Measurements from ENCODE around the gene SPATA31D4.
"Not testable (repeated sequence)": the region's sequence is repeated elsewhere in the genome, so short reads cannot be mapped to it uniquely, and the experiment has no call there.

SPATA31D4 gene

GRCh38 chr9:81928305-81928704 lies at the start of gene SPATA31D4:
Gene SPATA31D4, plus strand, starts transcription at chr9:81928428. Its CDS starts 86 bp downstream, at chr9:81928514.
- not testable (repeated sequence) for H3K27me3 ChIP-seq (ENCODE audit: insufficient read depth, insufficient read length); H3K9ac ChIP-seq (ENCODE audit: insufficient read length, low read depth); H3K9me3 ChIP-seq (ENCODE audit: insufficient read depth, low read length); H3K36me3 ChIP-seq (ENCODE audit: insufficient read depth, insufficient read length, low read length); H3K4me3 ChIP-seq (ENCODE audit: insufficient read length, low read depth); DNase-seq (ENCODE audit: low read depth, low spot score); H3K4me1 ChIP-seq (ENCODE audit: insufficient read depth, insufficient read length)

GRCh38 chr9:81878530-81878929 lies 49.7 kb upstream of the SPATA31D4 start:
- Histone ChIP-seq H3K4me1 (ENCODE audit: insufficient read depth, insufficient read length) (no peaks in the 10 kb centered on the region), H3K4me3 (ENCODE audit: insufficient read length, low read depth) (no peak overlapping the region), H3K36me3 (ENCODE audit: insufficient read depth, insufficient read length, low read length) (no peaks in the 10 kb centered on the region), H3K9ac (ENCODE audit: insufficient read length, low read depth) (no peak overlapping the region), H3K9me3 (ENCODE audit: insufficient read depth, low read length) (no peaks in the 10 kb centered on the region), H3K27me3 (ENCODE audit: insufficient read depth, insufficient read length) (no peaks in the 10 kb centered on the region)
- no peak for DNase-seq (ENCODE audit: low read depth, low spot score)
- no peak for TF ChIP-seq SUZ12 (IDR thresholded peaks at IDR 0.05; ENCODE audit: extremely low read depth, insufficient read depth, insufficient read length)
- no peak for TF ChIP-seq ZNF274 (IDR thresholded peaks at IDR 0.05; ENCODE audit: low read depth, low read length)
- no peak for TF ChIP-seq YY1 (IDR thresholded peaks at IDR 0.05; ENCODE audit: insufficient read depth, insufficient read length)

DNA sequence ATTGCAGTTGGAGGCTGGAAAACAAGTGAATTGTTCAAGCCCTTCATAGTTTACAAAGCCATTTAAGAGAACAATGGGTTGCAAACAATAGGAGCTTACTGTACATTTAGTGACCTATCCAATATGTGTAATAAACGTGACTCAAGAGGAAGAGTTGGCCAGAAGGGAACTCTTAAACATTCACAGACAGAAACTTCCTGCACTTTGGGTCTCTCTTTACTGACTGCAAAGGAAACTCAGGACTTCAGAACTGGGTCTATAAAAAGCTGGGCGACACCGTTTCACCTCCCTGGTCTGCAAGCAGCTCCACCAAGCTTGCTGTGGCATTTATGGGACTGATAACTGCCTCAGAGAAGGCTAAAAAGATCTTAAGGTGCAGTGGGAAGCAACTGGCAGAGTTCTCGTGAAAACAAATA lies 48.7 kb upstream of the SPATA31D4 start:
- Histone ChIP-seq H3K4me1 (ENCODE audit: insufficient read depth, insufficient read length) (no peaks in the 10 kb centered on the region), H3K27me3 (ENCODE audit: insufficient read depth, insufficient read length) (no peaks in the 10 kb centered on the region), H3K9ac (ENCODE audit: insufficient read length, low read depth) (no peak overlapping the region), H3K36me3 (ENCODE audit: insufficient read depth, insufficient read length, low read length) (no peaks in the 10 kb centered on the region), H3K9me3 (ENCODE audit: insufficient read depth, low read length) (no peaks in the 10 kb centered on the region), H3K4me3 (ENCODE audit: insufficient read length, low read depth) (no peak overlapping the region)
- DNase-seq (ENCODE audit: low read depth, low spot score) = no peak
- TF ChIP-seq YY1 (IDR thresholded peaks at IDR 0.05; ENCODE audit: insufficient read depth, insufficient read length) = no peak
- TF ChIP-seq SUZ12 (IDR thresholded peaks at IDR 0.05; ENCODE audit: extremely low read depth, insufficient read depth, insufficient read length) = no peak
- TF ChIP-seq ZNF274 (IDR thresholded peaks at IDR 0.05; ENCODE audit: low read depth, low read length) = no peak

DNA sequence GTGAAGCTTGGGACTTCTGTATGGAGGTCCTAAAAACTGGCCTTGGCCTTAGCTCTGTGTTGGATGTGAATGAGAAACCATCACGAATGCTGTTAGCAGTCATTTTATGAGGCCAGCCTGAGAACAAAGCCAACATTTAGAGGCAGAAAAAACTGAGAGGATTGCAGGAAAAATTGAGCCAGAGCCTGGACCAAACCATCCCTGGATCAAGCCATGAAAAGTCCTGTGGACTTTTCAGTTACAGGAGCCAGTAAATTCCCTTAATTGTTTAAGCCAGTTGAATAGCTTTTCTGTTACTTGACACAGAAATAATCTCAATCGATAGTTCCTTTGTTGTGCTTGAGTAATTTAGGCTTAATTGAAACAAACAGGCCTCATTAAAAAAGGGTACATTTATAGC lies 42.6 kb upstream of the SPATA31D4 start:
- Histone ChIP-seq H3K36me3 (ENCODE audit: insufficient read depth, insufficient read length, low read length) (no peaks in the 10 kb centered on the region), H3K4me1 (ENCODE audit: insufficient read depth, insufficient read length) (no peaks in the 10 kb centered on the region), H3K9ac (ENCODE audit: insufficient read length, low read depth) (no peak overlapping the region), H3K9me3 (ENCODE audit: insufficient read depth, low read length) (no peaks in the 10 kb centered on the region), H3K4me3 (ENCODE audit: insufficient read length, low read depth) (no peak overlapping the region), H3K27me3 (ENCODE audit: insufficient read depth, insufficient read length) (no peaks in the 10 kb centered on the region)
- no peak for TF ChIP-seq SUZ12 (IDR thresholded peaks at IDR 0.05; ENCODE audit: extremely low read depth, insufficient read depth, insufficient read length)
- TF ChIP-seq YY1 (IDR thresholded peaks at IDR 0.05; ENCODE audit: insufficient read depth, insufficient read length) = no peak
- no peak for TF ChIP-seq ZNF274 (IDR thresholded peaks at IDR 0.05; ENCODE audit: low read depth, low read length)
- no peak for DNase-seq (ENCODE audit: low read depth, low spot score)

GRCh38 chr9:81886665-81887064 lies 41.6 kb upstream of the SPATA31D4 start:
- H3K27me3 ChIP-seq (ENCODE audit: insufficient read depth, insufficient read length) = no peaks in the 10 kb centered on the region
- H3K4me3 ChIP-seq (ENCODE audit: insufficient read length, low read depth) = no peak overlapping the region
- no peaks in the 10 kb centered on the region for H3K36me3 ChIP-seq (ENCODE audit: insufficient read depth, insufficient read length, low read length)
- no peaks in the 10 kb centered on the region for H3K9me3 ChIP-seq (ENCODE audit: insufficient read depth, low read length)
- DNase-seq (ENCODE audit: low read depth, low spot score) = no peak
- no peak for TF ChIP-seq SUZ12 (IDR thresholded peaks at IDR 0.05; ENCODE audit: extremely low read depth, insufficient read depth, insufficient read length)
- TF ChIP-seq YY1 (IDR thresholded peaks at IDR 0.05; ENCODE audit: insufficient read depth, insufficient read length) = no peak
- no peak for TF ChIP-seq ZNF274 (IDR thresholded peaks at IDR 0.05; ENCODE audit: low read depth, low read length)
- no peak overlapping the region for H3K9ac ChIP-seq (ENCODE audit: insufficient read length, low read depth)
- no peaks in the 10 kb centered on the region for H3K4me1 ChIP-seq (ENCODE audit: insufficient read depth, insufficient read length)

DNA sequence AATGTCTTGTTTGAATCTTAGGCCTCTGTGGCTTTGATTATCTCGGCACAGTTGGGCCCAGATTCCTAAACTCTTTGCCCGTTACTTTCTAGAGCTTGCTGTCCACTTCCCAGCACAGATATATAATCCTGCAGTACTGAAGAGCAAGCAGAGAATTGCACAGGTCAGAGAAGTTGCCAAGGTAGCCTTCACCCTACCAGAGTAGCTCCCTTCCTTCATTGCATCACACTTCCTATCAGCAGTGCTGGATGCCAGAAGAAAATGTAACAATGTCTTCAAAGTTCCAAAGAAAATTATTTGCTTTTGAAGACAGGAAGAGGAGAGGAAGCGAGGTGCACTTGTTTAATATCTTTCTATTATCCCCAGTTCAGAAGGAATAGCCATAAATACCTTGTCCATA lies 38.1 kb upstream of the SPATA31D4 start:
- DNase-seq (ENCODE audit: low read depth, low spot score) = no peak
- H3K4me3 ChIP-seq (ENCODE audit: insufficient read length, low read depth) = no peak overlapping the region
- H3K27me3 ChIP-seq (ENCODE audit: insufficient read depth, insufficient read length) = no peaks in the 10 kb centered on the region
- no peaks in the 10 kb centered on the region for H3K9me3 ChIP-seq (ENCODE audit: insufficient read depth, low read length)
- H3K9ac ChIP-seq (ENCODE audit: insufficient read length, low read depth) = no peak overlapping the region
- H3K36me3 ChIP-seq (ENCODE audit: insufficient read depth, insufficient read length, low read length) = no peaks in the 10 kb centered on the region
- H3K4me1 ChIP-seq (ENCODE audit: insufficient read depth, insufficient read length) = no peaks in the 10 kb centered on the region
- TF ChIP-seq ZNF274 (IDR thresholded peaks at IDR 0.05; ENCODE audit: low read depth, low read length) (no peak), YY1 (IDR thresholded peaks at IDR 0.05; ENCODE audit: insufficient read depth, insufficient read length) (no peak), SUZ12 (IDR thresholded peaks at IDR 0.05; ENCODE audit: extremely low read depth, insufficient read depth, insufficient read length) (no peak)

- Histone ChIP-seq H3K9me3 (ENCODE audit: insufficient read depth, low read length) (no peaks in the 10 kb centered on the region), H3K9ac (ENCODE audit: insufficient read length, low read depth) (no peak overlapping the region), H3K36me3 (ENCODE audit: insufficient read depth, insufficient read length, low read length) (no peaks in the 10 kb centered on the region), H3K4me1 (ENCODE audit: insufficient read depth, insufficient read length) (no peaks in the 10 kb centered on the region), H3K4me3 (ENCODE audit: insufficient read length, low read depth) (no peak overlapping the region), H3K27me3 (ENCODE audit: insufficient read depth, insufficient read length) (no peaks in the 10 kb centered on the region)
- TF ChIP-seq ZNF274 (IDR thresholded peaks at IDR 0.05; ENCODE audit: low read depth, low read length) (no peak), SUZ12 (IDR thresholded peaks at IDR 0.05; ENCODE audit: extremely low read depth, insufficient read depth, insufficient read length) (no peak)
- DNase-seq (ENCODE audit: low read depth, low spot score) = no peak
Measured at GRCh38 chr9:81892440-81892839, 35.8 kb upstream of the SPATA31D4 start.

DNA sequence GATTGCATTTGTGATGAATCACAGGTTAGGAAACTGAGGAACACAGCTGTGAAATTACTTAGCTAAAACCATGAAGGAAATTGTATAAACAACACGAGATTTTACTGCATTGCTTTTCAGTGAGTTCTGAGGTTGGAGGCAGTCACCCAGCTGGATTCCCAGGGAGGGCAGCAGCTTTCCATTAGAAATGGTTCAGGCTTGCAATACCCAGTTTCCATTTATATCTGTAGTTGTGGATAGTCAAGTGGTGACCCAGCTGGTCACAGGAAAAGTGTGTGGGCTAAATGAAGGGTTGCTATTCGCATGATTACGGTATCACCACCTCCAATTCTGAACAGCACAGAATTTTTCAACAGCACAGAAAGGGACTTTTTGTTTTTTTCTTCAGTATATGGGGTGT lies 34.3 kb upstream of the SPATA31D4 start:
- no peak overlapping the region for H3K9ac ChIP-seq (ENCODE audit: insufficient read length, low read depth)
- DNase-seq (ENCODE audit: low read depth, low spot score) = no peak
- H3K4me1 ChIP-seq (ENCODE audit: insufficient read depth, insufficient read length) = no peaks in the 10 kb centered on the region
- no peaks in the 10 kb centered on the region for H3K36me3 ChIP-seq (ENCODE audit: insufficient read depth, insufficient read length, low read length)
- H3K9me3 ChIP-seq (ENCODE audit: insufficient read depth, low read length) = no peaks in the 10 kb centered on the region
- TF ChIP-seq YY1 (IDR thresholded peaks at IDR 0.05; ENCODE audit: insufficient read depth, insufficient read length) (no peak), SUZ12 (IDR thresholded peaks at IDR 0.05; ENCODE audit: extremely low read depth, insufficient read depth, insufficient read length) (no peak), ZNF274 (IDR thresholded peaks at IDR 0.05; ENCODE audit: low read depth, low read length) (no peak)
- H3K27me3 ChIP-seq (ENCODE audit: insufficient read depth, insufficient read length) = no peaks in the 10 kb centered on the region
- no peak overlapping the region for H3K4me3 ChIP-seq (ENCODE audit: insufficient read length, low read depth)

Data from NT2/D1 (cell line).